Left lobe of liver (tissue), 2 donors: ENCODE results near the gene SSB. TPM values are rescaled to one million over a fixed set of nuclear protein-coding genes. Genes with fewer than 3 reads are reported as not detected.
"Not testable (repeated sequence)": the region's sequence is repeated elsewhere in the genome, so short reads cannot be mapped to it uniquely, and the experiment has no call there.

ENCODE experiments used
- ATAC-seq: fragments of 200-7000 bp; cut with Tn5 transposase; one replicate; pipeline ENCODE4 v1.9.1; 2020; ENCODE audit warnings: mild to moderate bottlenecking, moderate library complexity
- DNase-seq: peaks from one replicate; pipeline ENCODE4 v3.0.0-alpha.2; 2020; ENCODE audit warnings: low spot score
- total RNA-seq: library from RNA; stranded (reverse); gene quantifications from one replicate; pipeline ENCODE4 v1.2.1, GENCODE V29; 2021
- donor health status: DM: no; HTN: no; CAD: no; lungs with moderate emphysema.
- donor health status: DM: no; HTN: yes; CAD: no.

SSB gene
- 21.4 TPM for total RNA-seq

- DNase-seq (peak; percentile 94), ATAC-seq (peak; percentile 99)
Measured at GRCh38 chr2:169798718-169799592, at the start of gene SSB. Gene SSB (plus strand): TSS chr2:169798871. CDS start chr2:169800961, 2,090 bp downstream.

GRCh38 chr2:169752752-169753151 lies 45.9 kb upstream of the SSB start:
- no peak for ATAC-seq
- DNase-seq = no peak

GRCh38 chr2:169755083-169755870 lies 43.4 kb upstream of the SSB start:
- ATAC-seq (no peak), DNase-seq (no peak)

- no peak for DNase-seq
- no peak for ATAC-seq
Measured at GRCh38 chr2:169756342-169756741, 42.3 kb upstream of the SSB start.

- no peak for ATAC-seq
- DNase-seq = no peak
Measured at GRCh38 chr2:169757356-169757755, 41.3 kb upstream of the SSB start.

- DNase-seq = no peak
Measured at GRCh38 chr2:169757778-169758177, 40.9 kb upstream of the SSB start.

GRCh38 chr2:169759987-169760386 lies 38.7 kb upstream of the SSB start:
- no peak for ATAC-seq
- DNase-seq = no peak

More at GRCh38 chr2:169757778-169758177, 40.9 kb upstream of the SSB start:
- no peak for ATAC-seq

- not testable (repeated sequence) for DNase-seq, ATAC-seq
Measured at GRCh38 chr2:169760798-169761197, 37.9 kb upstream of the SSB start.

- DNase-seq = no peak
- ATAC-seq = peak; percentile 98
Measured at GRCh38 chr2:169761251-169761969, 37.3 kb upstream of the SSB start.

- DNase-seq = no peak
- ATAC-seq = peak; percentile 17
Measured at GRCh38 chr2:169761970-169762292, 36.7 kb upstream of the SSB start.

GRCh38 chr2:169765523-169765922 lies 33.1 kb upstream of the SSB start:
- no peak for ATAC-seq
- DNase-seq = no peak

- peak; percentile 90 for ATAC-seq
- DNase-seq = peak; percentile 57
Measured at GRCh38 chr2:169767243-169767888, 31.3 kb upstream of the SSB start.

GRCh38 chr2:169768262-169768995 lies 30.2 kb upstream of the SSB start:
- ATAC-seq = peak; percentile 55
- no peak for DNase-seq

- no peak for ATAC-seq
- no peak for DNase-seq
Measured at GRCh38 chr2:169771021-169771420, 27.6 kb upstream of the SSB start.

- no peak for ATAC-seq
- DNase-seq = no peak
Measured at GRCh38 chr2:169771612-169772011, 27.1 kb upstream of the SSB start.

GRCh38 chr2:169772651-169773050 lies 26.0 kb upstream of the SSB start:
- ATAC-seq = no peak

GRCh38 chr2:169775354-169775753 lies 23.3 kb upstream of the SSB start:
- no peak for DNase-seq

More at GRCh38 chr2:169772651-169773050, 26.0 kb upstream of the SSB start:
- no peak for DNase-seq

GRCh38 chr2:169775765-169776164 lies 22.9 kb upstream of the SSB start:
- ATAC-seq = no peak
- DNase-seq = no peak

More at GRCh38 chr2:169775354-169775753, 23.3 kb upstream of the SSB start:
- ATAC-seq = no peak

GRCh38 chr2:169776252-169776761 lies 22.4 kb upstream of the SSB start:
- DNase-seq = no peak
- no peak for ATAC-seq

GRCh38 chr2:169778446-169778845 lies 20.2 kb upstream of the SSB start:
- DNase-seq (no peak), ATAC-seq (no peak)
